NB4 (cell line): ENCODE data around the gene SLC26A1.

Source experiments
- POLR2A ChIP-seq: IDR thresholded peaks from 2 replicates; pipeline ENCODE4 v1.6.1; 2011; ENCODE audit warnings: mild to moderate bottlenecking; ENCODE audit not compliant: insufficient read length; ENCODE audit errors: extremely low read depth
- TF ChIP-seq, protein P1 (sequence below): IDR thresholded peaks from one replicate; pipeline ENCODE4 v1.5.1; 2012; ENCODE audit warnings: low read depth, low read length

DNA sequence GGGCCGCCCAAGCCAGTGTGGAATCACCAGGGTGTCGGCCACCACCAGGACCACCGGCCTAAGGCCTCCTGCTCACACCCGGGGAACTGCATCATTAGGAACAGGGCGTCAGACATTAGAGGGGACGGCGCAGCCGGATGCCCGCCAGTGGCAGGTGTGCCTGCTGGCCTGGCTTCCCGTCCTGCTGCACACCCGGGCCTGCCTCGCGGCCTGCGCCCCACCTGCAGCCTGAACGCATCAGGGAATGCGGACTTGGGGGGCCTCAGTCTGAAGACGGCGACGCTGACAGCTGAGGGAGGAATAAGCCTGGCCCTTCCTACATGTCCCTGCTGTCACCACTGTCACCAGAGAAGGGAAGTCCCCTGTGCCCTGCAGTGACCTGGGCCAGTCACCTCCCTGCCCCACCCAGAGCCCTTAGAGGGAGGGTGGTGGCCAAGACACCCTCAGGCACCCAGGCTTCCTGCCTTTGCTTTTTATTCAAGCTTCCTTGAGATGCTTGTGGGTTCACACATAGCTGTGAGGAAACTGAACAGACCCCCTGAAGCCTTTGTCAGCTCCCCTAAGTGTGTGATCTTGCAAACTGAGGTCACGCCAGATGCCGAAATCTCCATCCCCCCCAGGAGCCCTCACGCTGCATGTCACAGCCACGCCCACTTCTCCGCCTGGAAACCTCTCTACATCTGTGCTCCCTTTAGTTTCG is 23.0 kb downstream of the SLC26A1 start:
- no peak for TF ChIP-seq POLR2A
- TF ChIP-seq, protein P1, sequence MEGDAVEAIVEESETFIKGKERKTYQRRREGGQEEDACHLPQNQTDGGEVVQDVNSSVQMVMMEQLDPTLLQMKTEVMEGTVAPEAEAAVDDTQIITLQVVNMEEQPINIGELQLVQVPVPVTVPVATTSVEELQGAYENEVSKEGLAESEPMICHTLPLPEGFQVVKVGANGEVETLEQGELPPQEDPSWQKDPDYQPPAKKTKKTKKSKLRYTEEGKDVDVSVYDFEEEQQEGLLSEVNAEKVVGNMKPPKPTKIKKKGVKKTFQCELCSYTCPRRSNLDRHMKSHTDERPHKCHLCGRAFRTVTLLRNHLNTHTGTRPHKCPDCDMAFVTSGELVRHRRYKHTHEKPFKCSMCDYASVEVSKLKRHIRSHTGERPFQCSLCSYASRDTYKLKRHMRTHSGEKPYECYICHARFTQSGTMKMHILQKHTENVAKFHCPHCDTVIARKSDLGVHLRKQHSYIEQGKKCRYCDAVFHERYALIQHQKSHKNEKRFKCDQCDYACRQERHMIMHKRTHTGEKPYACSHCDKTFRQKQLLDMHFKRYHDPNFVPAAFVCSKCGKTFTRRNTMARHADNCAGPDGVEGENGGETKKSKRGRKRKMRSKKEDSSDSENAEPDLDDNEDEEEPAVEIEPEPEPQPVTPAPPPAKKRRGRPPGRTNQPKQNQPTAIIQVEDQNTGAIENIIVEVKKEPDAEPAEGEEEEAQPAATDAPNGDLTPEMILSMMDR: no peak
